Activated CD8-positive, alpha-beta T cell treated with anti-CD3 and anti-CD28 coated beads for 36 hours (primary cell): ENCODE measurements around the gene U2AF2. TPM values are rescaled to one million over a fixed set of nuclear protein-coding genes. Genes with fewer than 3 reads are reported as not detected.

ENCODE experiments used
- ATAC-seq: fragments of 200-7000 bp; cut with Tn5 transposase; one replicate; pipeline ENCODE4 v1.10.0; 2021; ENCODE audit warnings: mild to moderate bottlenecking, moderate library complexity
- CTCF ChIA-PET: fragments of 350-600 bp; sonication (Branson Sonifier 250); formaldehyde crosslinking; loops from one replicate; lab custom pipeline; 2021; ENCODE audit warnings: antibody characterized with exemption; lab: Charles Lee
- POLR2A ChIA-PET: fragments of 350-600 bp; sonication (Branson Sonifier 250); formaldehyde crosslinking; loops from one replicate; lab custom pipeline; 2021; ENCODE audit warnings: antibody characterized with exemption; lab: Charles Lee
- DNase-seq: peaks from one replicate; pipeline ENCODE4 v3.0.0-alpha.2; 2020
- H3K27ac Mint-ChIP-seq: one replicate; pipeline ENCODE4 v1.8.0; 2021; ENCODE audit warnings: mild to moderate bottlenecking, mixed read lengths
- H3K27me3 Mint-ChIP-seq: one replicate; pipeline ENCODE4 v1.8.0; 2021; ENCODE audit warnings: mixed read lengths
- H3K36me3 Mint-ChIP-seq: one replicate; pipeline ENCODE4 v1.8.0; 2021; ENCODE audit warnings: low read depth, mixed read lengths
- H3K4me1 Mint-ChIP-seq: one replicate; pipeline ENCODE4 v1.8.0; 2021; ENCODE audit warnings: low read depth, mixed read lengths
- H3K4me3 Mint-ChIP-seq: one replicate; pipeline ENCODE4 v1.8.0; 2021; ENCODE audit warnings: mild to moderate bottlenecking, moderate library complexity, mixed read lengths
- H3K9me3 Mint-ChIP-seq: one replicate; pipeline ENCODE4 v1.8.0; 2021; ENCODE audit warnings: mixed read lengths
- intact Hi-C: fragments of 100-400 bp; cut with micrococcal nuclease; formaldehyde crosslinking; loops from one replicate; pipeline ENCODE4 v1.10.0; 2022
- total RNA-seq, 2 experiments: library from RNA; stranded (reverse); gene quantifications; one replicate each; pipeline ENCODE4 v1.2.3, GENCODE V29; 2021
- TF ChIP-seq, protein P1 (sequence below): fragments of 200-600 bp; IDR thresholded peaks from one replicate; pipeline ENCODE4 v1.8.0; 2022; ENCODE audit warnings: antibody characterized with exemption, mild to moderate bottlenecking

Gene U2AF2
- total RNA-seq, 2 experiments from 2014 or later, result 304 to 306 TPM

DNA sequence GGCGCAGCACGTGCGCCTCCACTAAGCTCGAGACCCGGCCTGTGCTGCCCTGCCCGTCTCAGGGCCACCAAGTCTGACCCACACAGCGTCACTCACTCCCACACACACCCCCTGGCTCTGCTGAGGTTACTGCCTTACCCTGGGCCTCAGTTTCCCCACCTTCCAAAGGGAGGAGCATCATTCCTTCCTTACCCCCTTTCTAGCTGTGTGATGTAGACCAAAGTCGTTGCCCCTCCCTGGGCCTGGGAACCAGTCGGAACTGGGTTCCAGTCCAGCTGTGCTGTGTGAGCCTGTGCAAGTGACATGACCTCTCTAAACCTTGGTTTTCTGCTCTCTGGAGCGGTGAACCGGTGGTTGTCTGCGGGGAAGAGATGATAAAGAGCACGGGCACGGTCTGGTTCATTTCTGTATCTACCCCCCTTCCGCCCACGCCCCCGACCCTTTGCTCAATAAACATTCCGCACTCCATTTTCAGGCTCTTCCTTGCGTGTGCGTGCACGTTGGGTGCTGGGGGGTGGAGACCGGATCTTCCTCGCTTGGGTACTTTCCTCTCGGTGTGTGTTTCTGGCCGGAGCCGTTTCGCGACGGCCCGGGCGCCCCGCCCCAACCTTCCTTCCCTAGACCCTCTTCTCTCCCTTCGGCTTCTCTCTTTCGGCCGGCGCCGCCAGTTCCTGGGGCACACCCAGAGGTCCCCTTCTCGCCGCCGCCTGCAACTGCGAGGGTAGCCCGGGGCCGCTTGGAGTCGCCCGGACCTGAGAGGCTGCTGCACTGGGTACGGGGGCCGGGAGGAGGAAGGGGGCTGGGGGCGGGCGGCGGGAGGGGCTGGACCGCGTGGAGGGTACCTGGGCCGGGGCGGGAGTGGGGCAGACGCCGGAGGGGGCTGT lies 11.6 kb upstream of the U2AF2 start, which contains the start of gene ZNF581:
ZNF581 (plus strand) TSS at position 647 of the 884 bp plus-strand sequence. CDS start 923 bp downstream, outside the sequence.
- ATAC-seq (peak; percentile 57), DNase-seq (peak; percentile 94)
- peaks cover 47% of the 10 kb centered on the region for H3K4me1 Mint-ChIP-seq
- H3K27ac Mint-ChIP-seq, result peak within 1 kb of the TSS; percentile 99
- ChIA-PET CTCF (interaction anchor here (1.0 to 1.9 kb wide), 5 partner anchors 10 to 37 kb away, joined by 3 to 15 read pairs (median 7); partner anchors contain the start of gene U2AF2), POLR2A (interaction anchor here (1.2 to 3.2 kb wide), 10 partner anchors 7 to 63 kb away, joined by 3 to 12 read pairs (median 6); partner anchors contain the start of genes FIZ1, U2AF2, ZNF524 and ZNF579)
- TF ChIP-seq, protein P1, sequence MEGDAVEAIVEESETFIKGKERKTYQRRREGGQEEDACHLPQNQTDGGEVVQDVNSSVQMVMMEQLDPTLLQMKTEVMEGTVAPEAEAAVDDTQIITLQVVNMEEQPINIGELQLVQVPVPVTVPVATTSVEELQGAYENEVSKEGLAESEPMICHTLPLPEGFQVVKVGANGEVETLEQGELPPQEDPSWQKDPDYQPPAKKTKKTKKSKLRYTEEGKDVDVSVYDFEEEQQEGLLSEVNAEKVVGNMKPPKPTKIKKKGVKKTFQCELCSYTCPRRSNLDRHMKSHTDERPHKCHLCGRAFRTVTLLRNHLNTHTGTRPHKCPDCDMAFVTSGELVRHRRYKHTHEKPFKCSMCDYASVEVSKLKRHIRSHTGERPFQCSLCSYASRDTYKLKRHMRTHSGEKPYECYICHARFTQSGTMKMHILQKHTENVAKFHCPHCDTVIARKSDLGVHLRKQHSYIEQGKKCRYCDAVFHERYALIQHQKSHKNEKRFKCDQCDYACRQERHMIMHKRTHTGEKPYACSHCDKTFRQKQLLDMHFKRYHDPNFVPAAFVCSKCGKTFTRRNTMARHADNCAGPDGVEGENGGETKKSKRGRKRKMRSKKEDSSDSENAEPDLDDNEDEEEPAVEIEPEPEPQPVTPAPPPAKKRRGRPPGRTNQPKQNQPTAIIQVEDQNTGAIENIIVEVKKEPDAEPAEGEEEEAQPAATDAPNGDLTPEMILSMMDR, result no peak
- intact Hi-C loops, result no loop called here
- peaks cover 4% of the 10 kb centered on the region for H3K9me3 Mint-ChIP-seq
- H3K36me3 Mint-ChIP-seq, result peaks cover 49% of the 10 kb centered on the region
- H3K4me3 Mint-ChIP-seq, result peak within 1 kb of the TSS; percentile 82
- no peaks in the 10 kb centered on the region for H3K27me3 Mint-ChIP-seq

DNA sequence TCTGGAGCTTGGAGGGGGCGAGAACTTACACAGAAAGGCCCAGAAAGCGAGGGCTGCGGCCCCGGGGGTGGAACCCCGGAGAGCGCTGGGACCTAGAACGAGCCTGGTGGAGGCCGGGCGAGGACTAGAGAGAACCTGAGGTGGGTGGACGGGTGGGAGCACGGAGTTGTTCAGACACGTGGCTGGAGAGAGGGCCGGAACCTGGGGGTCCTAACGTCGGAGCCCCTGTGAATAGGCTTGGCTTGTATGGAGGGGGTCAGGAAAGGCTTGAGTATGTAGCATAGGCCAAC lies 11.0 kb upstream of the U2AF2 start:
- H3K27me3 Mint-ChIP-seq, result no peaks in the 10 kb centered on the region
- ATAC-seq (no peak), DNase-seq (no peak)
- intact Hi-C loops, result no loop called here
- CTCF ChIA-PET, result interaction anchor here (1.6 to 2.6 kb wide), 2 partner anchors 10 to 11 kb away, joined by 4 to 7 read pairs; no protein-coding TSS in a partner anchor
- POLR2A ChIA-PET, result interaction anchor here (1.2 to 3.2 kb wide), 4 partner anchors 8 to 13 kb away, joined by 3 to 12 read pairs (median 7); partner anchors contain the start of gene U2AF2
- H3K36me3 Mint-ChIP-seq, result peaks cover 45% of the 10 kb centered on the region
- peaks cover 47% of the 10 kb centered on the region for H3K4me1 Mint-ChIP-seq
- TF ChIP-seq, protein P1, result no peak
- peak overlapping the region; percentile 82 for H3K4me3 Mint-ChIP-seq
- peaks cover 4% of the 10 kb centered on the region for H3K9me3 Mint-ChIP-seq
- peak overlapping the region; percentile 96 for H3K27ac Mint-ChIP-seq

DNA sequence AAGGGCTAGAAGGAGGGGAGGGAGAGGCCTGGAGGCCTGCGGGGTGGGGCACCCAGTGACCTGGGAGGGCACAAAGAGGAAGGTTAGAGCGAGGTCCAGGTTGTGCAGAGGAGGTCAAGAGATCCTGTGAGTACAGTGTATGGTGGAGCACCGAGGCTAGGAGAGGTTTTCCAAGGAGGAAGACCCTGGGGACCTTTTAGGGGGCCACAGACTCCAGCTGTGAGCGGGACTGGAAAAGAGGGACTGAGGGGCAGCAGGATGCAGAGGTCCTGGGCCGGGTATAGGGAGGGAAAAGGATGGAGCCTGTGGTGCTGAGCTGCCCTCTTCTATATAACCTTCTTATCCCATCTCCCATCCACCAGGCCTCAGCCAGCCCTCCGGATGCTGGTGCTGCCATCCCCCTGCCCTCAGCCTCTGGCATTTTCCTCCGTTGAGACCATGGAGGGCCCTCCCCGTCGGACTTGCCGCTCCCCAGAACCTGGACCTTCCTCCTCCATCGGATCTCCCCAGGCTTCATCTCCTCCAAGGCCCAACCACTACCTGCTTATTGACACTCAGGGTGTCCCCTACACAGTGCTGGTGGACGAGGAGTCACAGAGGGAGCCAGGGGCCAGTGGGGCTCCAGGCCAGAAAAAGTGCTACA lies 10.5 kb upstream of the U2AF2 start:
- DNase-seq (no peak), ATAC-seq (no peak)
- TF ChIP-seq, protein P1, result no peak
- no peaks in the 10 kb centered on the region for H3K27me3 Mint-ChIP-seq
- ChIA-PET POLR2A (interaction anchor here (1.2 to 3.2 kb wide), 4 partner anchors 8 to 10 kb away, joined by 3 to 12 read pairs (median 8); partner anchors contain the start of gene U2AF2), CTCF (interaction anchor here (1.2 to 2.6 kb wide), 3 partner anchors 9 to 12 kb away, joined by 4 to 7 read pairs (median 4); no protein-coding TSS in a partner anchor)
- peaks cover 41% of the 10 kb centered on the region for H3K36me3 Mint-ChIP-seq
- intact Hi-C loops, result no loop called here
- H3K4me1 Mint-ChIP-seq, result peaks cover 46% of the 10 kb centered on the region
- no peaks in the 10 kb centered on the region for H3K9me3 Mint-ChIP-seq
- H3K27ac Mint-ChIP-seq, result peak overlapping the region; percentile 96
- peak overlapping the region; percentile 82 for H3K4me3 Mint-ChIP-seq

DNA sequence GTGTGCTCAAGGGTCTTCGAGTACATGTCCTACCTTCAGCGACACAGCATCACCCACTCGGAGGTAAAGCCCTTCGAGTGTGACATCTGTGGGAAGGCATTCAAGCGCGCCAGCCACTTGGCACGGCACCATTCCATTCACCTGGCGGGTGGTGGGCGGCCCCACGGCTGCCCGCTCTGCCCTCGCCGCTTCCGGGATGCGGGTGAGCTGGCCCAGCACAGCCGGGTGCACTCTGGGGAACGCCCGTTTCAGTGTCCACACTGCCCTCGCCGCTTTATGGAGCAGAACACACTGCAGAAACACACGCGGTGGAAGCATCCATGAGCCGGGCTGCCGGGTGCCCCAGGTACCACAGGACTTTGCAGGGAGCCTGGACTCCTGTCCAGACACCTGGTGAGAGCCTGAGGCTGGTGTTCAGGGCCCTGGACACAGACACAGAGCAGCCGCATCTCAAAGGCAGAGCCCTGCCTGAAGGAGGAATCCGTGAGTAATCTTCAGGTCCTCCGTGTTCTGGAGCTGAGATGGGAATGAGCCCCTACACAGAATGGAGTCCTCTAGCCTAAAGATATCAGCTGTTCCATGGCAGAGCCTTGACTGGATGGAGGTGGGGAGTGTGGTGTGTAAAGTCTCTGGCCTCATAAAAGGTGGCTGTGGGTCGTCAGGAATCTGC lies 9.9 kb upstream of the U2AF2 start:
- Mint-ChIP-seq H3K4me1 (peaks cover 49% of the 10 kb centered on the region), H3K4me3 (peak overlapping the region; percentile 82), H3K36me3 (peaks cover 41% of the 10 kb centered on the region), H3K9me3 (no peaks in the 10 kb centered on the region), H3K27ac (peak overlapping the region; percentile 96), H3K27me3 (no peaks in the 10 kb centered on the region)
- CTCF ChIA-PET, result interaction anchor here (1.2 to 2.6 kb wide), 3 partner anchors 8 to 12 kb away, joined by 4 to 7 read pairs (median 4); no protein-coding TSS in a partner anchor
- intact Hi-C loops, result no loop called here
- ATAC-seq, result no peak
- POLR2A ChIA-PET, result interaction anchor here (0.7 to 3.2 kb wide), 4 partner anchors 8 to 10 kb away, joined by 3 to 12 read pairs (median 4); partner anchors contain the start of gene U2AF2
- no peak for DNase-seq
- TF ChIP-seq, protein P1, result no peak
